ENCODE data around the gene DGKQ. TPM values are rescaled to one million over a fixed set of nuclear protein-coding genes. Genes with fewer than 3 reads are reported as not detected.

The DGKQ gene
- polyA plus RNA-seq, 2 of the 4 experiments (the other 2 are of a cell fraction): 2.7 to 7.8 TPM

GRCh38 chr4:955161-955921 is 18.0 kb downstream of the DGKQ start (continued):
- TF ChIP-seq HMGXB4 (CRISPR knock-in tag; IDR thresholded peaks at IDR 0.05; ENCODE audit: borderline replicate concordance) (no peak), E2F6 (IDR thresholded peaks at IDR 0.05; ENCODE audit: borderline replicate concordance, low read depth) (no peak), NR3C1 (IDR thresholded peaks at IDR 0.05) (no peak), SREBF2 (IDR thresholded peaks at IDR 0.05) (no peak), MAZ (IDR thresholded peaks at IDR 0.05; ENCODE audit: borderline replicate concordance, low read depth, low read length) (no peak), RARB (CRISPR knock-in tag; IDR thresholded peaks at IDR 0.05) (no peak), TP53 (CRISPR knock-in tag; IDR thresholded peaks at IDR 0.05) (no peak)

- no peak for TF ChIP-seq HES2 (IDR thresholded peaks at IDR 0.05)
- TF ChIP-seq KDM1A (IDR thresholded peaks at IDR 0.05; ENCODE audit: low read depth): no peak
- no peak for TF ChIP-seq JUN (IDR thresholded peaks at IDR 0.05)
- no peak for TF ChIP-seq POLR2AphosphoS2 (conservative IDR thresholded peaks at IDR 0.05; ENCODE audit: low read length)
- TF ChIP-seq GATA3 (IDR thresholded peaks at IDR 0.05; ENCODE audit: borderline replicate concordance): no peak
- TF ChIP-seq HEYL (CRISPR knock-in tag; IDR thresholded peaks at IDR 0.05): no peak
- H3K27ac ChIP-seq: no peak overlapping the region
- 82% methylated on average over 17 of the region's 17 CpGs for WGBS (ENCODE audit: missing lambda C conversion rate)
- DNase-seq (ENCODE audit: low read depth in 1 of 2, low spot score in 1 of 2) (no peak), ATAC-seq (no peak), FAIRE-seq (no peak)
- ChIA-PET POLR2A (no interaction called here), CTCF (no interaction called here)
- no peaks in the 10 kb centered on the region for H3K4me1 ChIP-seq
- no peaks in the 10 kb centered on the region for H3K9me3 ChIP-seq
- no peak overlapping the region for H3K4me2 ChIP-seq
- H3K4me3 ChIP-seq: no peak overlapping the region
Measured at GRCh38 chr4:954211-955020, 19.0 kb downstream of the DGKQ start.

- no peak for ATAC-seq
- POLR2A ChIA-PET: no interaction called here
- 99% methylated on average over 13 of the region's 13 CpGs for WGBS (ENCODE audit: missing lambda C conversion rate)
- FAIRE-seq: no peak
- Histone ChIP-seq H3K4me1 (no peaks in the 10 kb centered on the region), H3K4me2 (no peak overlapping the region), H3K27ac (no peak overlapping the region), H3K4me3 (no peak overlapping the region), H3K9me3 (no peaks in the 10 kb centered on the region)
- TF ChIP-seq HOXB5 (CRISPR knock-in tag; IDR thresholded peaks at IDR 0.05) (no peak), POLR2A (IDR thresholded peaks at IDR 0.05; ENCODE audit: low read length) (no peak)
- DNase-seq (ENCODE audit: low read depth in 1 of 2, low spot score in 1 of 2): no peak
- CTCF ChIA-PET: no interaction called here
Measured at GRCh38 chr4:953574-953915, 19.8 kb downstream of the DGKQ start.

GRCh38 chr4:952881-953573 is 20.3 kb downstream of the DGKQ start:
- DNase-seq (ENCODE audit: low read depth in 1 of 2, low spot score in 1 of 2): no peak
- CTCF ChIA-PET: no interaction called here
- H3K4me2 ChIP-seq: no peak overlapping the region
- no peak overlapping the region for H3K27ac ChIP-seq
- no peak overlapping the region for H3K4me3 ChIP-seq
- FAIRE-seq: no peak
- POLR2A ChIA-PET: no interaction called here
- no peaks in the 10 kb centered on the region for H3K4me1 ChIP-seq
- no peak for ATAC-seq
- no peaks in the 10 kb centered on the region for H3K9me3 ChIP-seq
- WGBS (ENCODE audit: missing lambda C conversion rate): 86% methylated on average over 17 of the region's 28 CpGs
- TF ChIP-seq GATA3 (IDR thresholded peaks at IDR 0.05; ENCODE audit: borderline replicate concordance): no peak
- no peak for TF ChIP-seq BHLHE40 (IDR thresholded peaks at IDR 0.05; ENCODE audit: low read depth, low read length)
- TF ChIP-seq POLR2A (IDR thresholded peaks at IDR 0.05; ENCODE audit: low read length): no peak
- TF ChIP-seq PHF8 (IDR thresholded peaks at IDR 0.05; ENCODE audit: borderline replicate concordance, low read depth): no peak
- TF ChIP-seq RAD21 (conservative IDR thresholded peaks at IDR 0.05 in 1 of 2, IDR thresholded peaks at IDR 0.05 in 1 of 2): no peak
- TF ChIP-seq USF2 (IDR thresholded peaks at IDR 0.05): no peak
- TF ChIP-seq EHF (CRISPR knock-in tag; IDR thresholded peaks at IDR 0.05): no peak
- no peak for TF ChIP-seq MAFK (IDR thresholded peaks at IDR 0.05; ENCODE audit: partially characterized antibody)
- TF ChIP-seq CBX2 (IDR thresholded peaks at IDR 0.05; ENCODE audit: borderline replicate concordance, low read depth): no peak
- TF ChIP-seq RCOR1 (IDR thresholded peaks at IDR 0.05; ENCODE audit: low read depth, low read length): no peak
- TF ChIP-seq HDAC2 (IDR thresholded peaks at IDR 0.05): no peak
- TF ChIP-seq NR3C1 (IDR thresholded peaks at IDR 0.05): no peak
- TF ChIP-seq ZC3H11A (IDR thresholded peaks at IDR 0.05): no peak
- no peak for TF ChIP-seq HOXB13 (CRISPR knock-in tag; IDR thresholded peaks at IDR 0.05; ENCODE audit: low read depth)
- TF ChIP-seq E2F6 (IDR thresholded peaks at IDR 0.05; ENCODE audit: borderline replicate concordance, low read depth): no peak
- no peak for TF ChIP-seq FOXS1 (CRISPR knock-in tag; IDR thresholded peaks at IDR 0.05)

Data from A549 (cell line).